IMR-90 (cell line): ENCODE measurements around the gene WDR74. TPM values are rescaled to one million over a fixed set of nuclear protein-coding genes. Genes with fewer than 3 reads are reported as not detected.

ENCODE experiments used
- ATAC-seq: fragments of 200-7000 bp; cut with Tn5 transposase; 2 replicates; pipeline ENCODE4 v1.9.1; 2020; ENCODE audit warnings: low read depth, mild to moderate bottlenecking, moderate library complexity
- BruUV-seq: library from RNA; stranded (reverse); fragments of 400-500 nt; replicated peaks from 2 replicates; lab custom pipeline; 2021; lab: Mats Ljungman, UMichigan
- CTCF ChIA-PET: fragments of 300-600 bp; formaldehyde crosslinking; extraction: SDS; loops from one replicate; lab custom pipeline; 2021; ENCODE audit warnings: antibody characterized with exemption; lab: Yijun Ruan, JAX
- POLR2A ChIA-PET: fragments of 300-600 bp; sonication (Branson Sonifier 250); formaldehyde crosslinking; loops from one replicate; lab custom pipeline; 2022; ENCODE audit warnings: antibody characterized with exemption; ENCODE audit not compliant: unreplicated experiment; lab: Charles Lee
- DNase-seq: peaks from one replicate; pipeline ENCODE4 v3.0.0; 2013
- H2AFZ ChIP-seq: replicated peaks from 2 replicates; pipeline ENCODE3; 2013; ENCODE audit warnings: low read length, mild to moderate bottlenecking; ENCODE audit not compliant: poor library complexity
- H2AK5ac ChIP-seq: 2 replicates; pipeline ENCODE4 v1.6.1; 2013; ENCODE audit warnings: low read depth, low read length, inconsistent platforms
- H2AK9ac ChIP-seq: replicated peaks from 2 replicates; pipeline ENCODE3; 2013; ENCODE audit warnings: mild to moderate bottlenecking, low read depth, low read length, moderate library complexity; ENCODE audit not compliant: poor library complexity
- H2BK120ac ChIP-seq: 2 replicates; pipeline ENCODE4 v1.6.1; 2013; ENCODE audit warnings: low read depth, low read length, inconsistent platforms
- H2BK15ac ChIP-seq: 3 replicates; pipeline ENCODE4 v1.6.1; 2013; ENCODE audit warnings: low read depth, low read length, inconsistent platforms
- H2BK20ac ChIP-seq: 2 replicates; pipeline ENCODE4 v1.6.1; 2013; ENCODE audit warnings: low read depth, mild to moderate bottlenecking, inconsistent platforms, low read length, moderate library complexity
- H2BK5ac ChIP-seq: 2 replicates; pipeline ENCODE4 v1.6.1; 2013; ENCODE audit warnings: mild to moderate bottlenecking, low read depth, low read length, inconsistent platforms; ENCODE audit not compliant: poor library complexity, severe bottlenecking
- H3K14ac ChIP-seq: replicated peaks from 2 replicates; pipeline ENCODE4 v1.6.1; 2013; ENCODE audit warnings: low read depth, low read length, inconsistent platforms
- H3K18ac ChIP-seq: 2 replicates; pipeline ENCODE4 v1.6.1; 2013; ENCODE audit warnings: low read depth, low read length, control low read depth
- H3K23ac ChIP-seq: 2 replicates; pipeline ENCODE4 v1.6.1; 2013; ENCODE audit warnings: low read depth, low read length, inconsistent platforms
- H3K27ac ChIP-seq: 2 replicates; pipeline ENCODE4 v1.5.1; 2013; ENCODE audit warnings: mild to moderate bottlenecking, control low read depth, low read length; ENCODE audit not compliant: insufficient read depth
- H3K27me3 ChIP-seq: 2 replicates; pipeline ENCODE4 v1.6.1; 2013; ENCODE audit warnings: low read length; ENCODE audit not compliant: control insufficient read depth, insufficient read depth
- H3K36me3 ChIP-seq: 2 replicates; pipeline ENCODE4 v1.6.1; 2013; ENCODE audit warnings: low read length, mixed read lengths; ENCODE audit not compliant: control insufficient read depth, insufficient read depth
- H3K4ac ChIP-seq: 2 replicates; pipeline ENCODE4 v1.6.1; 2013; ENCODE audit warnings: low read depth, low read length, inconsistent platforms
- H3K4me1 ChIP-seq: 2 replicates; pipeline ENCODE4 v1.6.1; 2013; ENCODE audit warnings: low read length, mixed read lengths; ENCODE audit not compliant: control insufficient read depth, insufficient read depth
- H3K4me2 ChIP-seq: 2 replicates; pipeline ENCODE4 v1.6.1; 2013; ENCODE audit warnings: low read depth, mild to moderate bottlenecking, control low read depth, low read length, moderate library complexity
- H3K4me3 ChIP-seq: 2 replicates; pipeline ENCODE4 v1.5.1; 2013; ENCODE audit warnings: low read depth, mild to moderate bottlenecking, control low read depth, low read length, moderate library complexity; ENCODE audit not compliant: insufficient read depth
- H3K56ac ChIP-seq: 2 replicates; pipeline ENCODE4 v1.6.1; 2013; ENCODE audit warnings: low read length, inconsistent platforms; ENCODE audit not compliant: insufficient read depth; ENCODE audit errors: extremely low read depth
- H3K79me1 ChIP-seq, 2 experiments: 2 replicates each; pipeline ENCODE4 v1.6.1; 2013; ENCODE audit warnings: low read length in 2 of 2, inconsistent platforms in 1 of 2, low read depth in 1 of 2
- H3K9ac ChIP-seq: 2 replicates; pipeline ENCODE4 v1.6.1; 2013; ENCODE audit warnings: low read depth, low read length, control low read depth
- H3K9me1 ChIP-seq: 2 replicates; pipeline ENCODE4 v1.6.1; 2013; ENCODE audit warnings: low read length, inconsistent platforms; ENCODE audit not compliant: insufficient read depth
- H3K9me3 ChIP-seq: 2 replicates; pipeline ENCODE4 v1.6.1; 2013; ENCODE audit warnings: low read length; ENCODE audit not compliant: control insufficient read depth, insufficient read depth
- H4K20me1 ChIP-seq: 2 replicates; pipeline ENCODE4 v1.6.1; 2013; ENCODE audit warnings: low read length, inconsistent platforms; ENCODE audit not compliant: insufficient read depth
- H4K5ac ChIP-seq: 2 replicates; pipeline ENCODE4 v1.6.1; 2013; ENCODE audit warnings: mild to moderate bottlenecking, low read depth, low read length, control low read depth
- H4K8ac ChIP-seq, 2 experiments: 2 replicates each; pipeline ENCODE4 v1.6.1; 2013; ENCODE audit warnings: low read depth in 2 of 2, low read length in 2 of 2, control low read depth in 1 of 2, inconsistent platforms in 1 of 2
- H4K91ac ChIP-seq: 2 replicates; pipeline ENCODE4 v1.6.1; 2013; ENCODE audit warnings: low read depth, low read length, inconsistent platforms; ENCODE audit not compliant: insufficient read depth
- CTCF ChIP-seq: conservative IDR thresholded peaks from 2 replicates; pipeline ENCODE4 v1.5.1; 2012; ENCODE audit warnings: mild to moderate bottlenecking, low read depth, low read length, improper control_type of control experiment
- MAFK ChIP-seq: IDR thresholded peaks from 2 replicates; pipeline ENCODE4 v1.6.1; 2012; ENCODE audit warnings: low read depth, low read length, improper control_type of control experiment
- NFE2L2 ChIP-seq: fragments of 150-350 bp; IDR thresholded peaks from 2 replicates; pipeline ENCODE4 v1.6.1; 2016; ENCODE audit warnings: low read depth, mild to moderate bottlenecking, low read length
- RAD21 ChIP-seq: IDR thresholded peaks from 2 replicates; pipeline ENCODE4 v1.6.1; 2012; ENCODE audit warnings: low read length, improper control_type of control experiment
- RCOR1 ChIP-seq: IDR thresholded peaks from 2 replicates; pipeline ENCODE4 v1.6.1; 2012; ENCODE audit warnings: mild to moderate bottlenecking, low read length, improper control_type of control experiment; ENCODE audit not compliant: insufficient replicate concordance
- RFX5 ChIP-seq: IDR thresholded peaks from 2 replicates; pipeline ENCODE4 v1.8.0; 2012; ENCODE audit warnings: low read depth, mild to moderate bottlenecking, low read length, moderate library complexity
- USF2 ChIP-seq: fragments of 150-350 bp; IDR thresholded peaks from 2 replicates; pipeline ENCODE4 v1.6.1; 2017; ENCODE audit warnings: mild to moderate bottlenecking, antibody characterized with exemption, low read length, low read depth
- WGBS, 2 experiments: methylation state at CpG; one replicate each; pipeline versions ENCODE4 v1.1.5 to v1.1.7; 2013; ENCODE audit warnings: missing lambda C conversion rate in 2 of 2; ENCODE audit not compliant: insufficient read length in 1 of 2; ENCODE audit errors: extremely low coverage in 2 of 2; 5-methylcytosine and 5-hydroxymethylcytosine counted together
- dilution Hi-C: fragments of 300-500 bp; cut with HindIII; formaldehyde crosslinking; loops from one replicate; pipeline ENCODE4 v1.14.3; 2018; ENCODE audit warnings: low sequenced_read_pairs; ENCODE audit not compliant: unreplicated experiment
- in situ Hi-C: fragments of 300-500 bp; cut with MboI; formaldehyde crosslinking; loops from 3 replicates; pipeline ENCODE4 v1.14.3; 2019; ENCODE audit warnings: low sequenced_read_pairs, inconsistent platforms, mixed read lengths
- intact Hi-C: fragments of 100-400 bp; cut with micrococcal nuclease; formaldehyde crosslinking; loops from 2 replicates; pipeline ENCODE4 v1.10.0; 2022
- polyA plus RNA-seq, 3 experiments: library from polyadenylated mRNA; depleted of rRNA; stranded (reverse); fragments of >200 nt; gene quantifications; 2 replicates each; pipeline ENCODE4 v1.2.3, GENCODE V29; 2012; ENCODE audit warnings: low replicate concordance in 1 of 3
- total RNA-seq: library from RNA; depleted of rRNA; stranded (reverse); fragments of >200 nt; gene quantifications from 2 replicates; pipeline ENCODE4 v1.2.3, GENCODE V29; 2012

Gene WDR74
- total and polyA plus RNA-seq, 2 of the 4 experiments (the other 2 are of a cell fraction): 38.4 to 44.3 TPM

GRCh38 chr11:62792202-62792575 is 47.2 kb downstream of the WDR74 start:
- H3K27me3 ChIP-seq: no peaks in the 10 kb centered on the region
- DNase-seq (peak; percentile 18), ATAC-seq (peak; percentile 3; the same call in 1 of the 2 replicates)
- H4K20me1 ChIP-seq: peaks cover 7% of the 10 kb centered on the region
- no peaks in the 10 kb centered on the region for H3K9me1 ChIP-seq
- peak overlapping the region; percentile 93; the same call in 1 of the 2 replicates for H3K4me3 ChIP-seq
- peak overlapping the region; percentile 29; the same call in 1 of the 2 replicates for H3K23ac ChIP-seq
- intact Hi-C loops: no loop called here
- no CpG with 5 or more reads among the region's 11 CpGs for WGBS, 2 experiments
- peak overlapping the region; percentile 56 for H4K5ac ChIP-seq
- H4K8ac ChIP-seq: peak overlapping the region; percentile 82 to 89; a peak in 3 of 4 replicates
- no peak overlapping the region; the same call in 1 of the 2 replicates for H3K14ac ChIP-seq
- CTCF ChIA-PET: no interaction called here
- POLR2A ChIA-PET: interaction anchor here (1.0 kb wide), 1 partner anchor 10 kb away, joined by 3 read pairs; no protein-coding TSS in a partner anchor
- peak overlapping the region; percentile 49; the same call in 1 of the 2 replicates for H3K4ac ChIP-seq
- peaks cover 12 to 49% of the 10 kb centered on the region in 2 experiments for H3K79me1 ChIP-seq
- H3K9me3 ChIP-seq: no peaks in the 10 kb centered on the region
- peaks cover 55% of the 10 kb centered on the region for H3K36me3 ChIP-seq
- peak overlapping the region; percentile 76 for H2BK5ac ChIP-seq
- H2BK20ac ChIP-seq: no peak overlapping the region
- dilution Hi-C loops: no loop called here
- H2BK15ac ChIP-seq: no peak overlapping the region
- H2BK120ac ChIP-seq: no peak overlapping the region
- peak overlapping the region; percentile 77 for H3K4me2 ChIP-seq
- H3K9ac ChIP-seq: peak overlapping the region; percentile 52
- H3K27ac ChIP-seq: peak overlapping the region; percentile 74
- H4K91ac ChIP-seq: peak overlapping the region; percentile 20; the same call in 1 of the 2 replicates
- peaks cover 12% of the 10 kb centered on the region for H3K4me1 ChIP-seq
- no peak overlapping the region for H3K56ac ChIP-seq
- H2AK5ac ChIP-seq: peak overlapping the region; percentile 68
- TF ChIP-seq USF2 (0 out of 2 replicates have a peak, but pooled peaks have one; percentile 4), CTCF (no peak), RCOR1 (no peak), MAFK (no peak), RAD21 (no peak), RFX5 (no peak), NFE2L2 (no peak)
- H3K18ac ChIP-seq: peak overlapping the region; percentile 36; the same call in 1 of the 2 replicates
- peak overlapping the region; percentile 4 for H2AK9ac ChIP-seq
- BruUV-seq: no TSS peak
- in situ Hi-C loops: no loop called here
- H2AFZ ChIP-seq: peak overlapping the region; percentile 28
